HepG2 (cell line): ENCODE results near the gene CCDC9B. TPM values are rescaled to one million over a fixed set of nuclear protein-coding genes. Genes with fewer than 3 reads are reported as not detected.

ENCODE experiments used
- CEBPG ChIP-seq: IDR thresholded peaks from 2 replicates; pipeline ENCODE4 v1.6.1; 2016
- CENPBD1 ChIP-seq: sonication (generic); formaldehyde crosslinking; IDR thresholded peaks from 2 replicates; pipeline ENCODE4 v1.8.0; 2022; ENCODE audit warnings: missing genetic modification reagents, low read depth, mild to moderate bottlenecking, borderline replicate concordance
- CSRNP2 ChIP-seq: sonication (generic); formaldehyde crosslinking; conservative IDR thresholded peaks from 2 replicates; pipeline ENCODE4 v1.8.0; 2022; ENCODE audit warnings: low read depth, missing genetic modification reagents
- FOXK1 ChIP-seq: sonication (generic); formaldehyde crosslinking; IDR thresholded peaks from 2 replicates; pipeline ENCODE4 v1.4.0; 2020; ENCODE audit warnings: low read depth, missing genetic modification reagents, borderline replicate concordance
- FOXP4 ChIP-seq: sonication (generic); formaldehyde crosslinking; IDR thresholded peaks from 2 replicates; pipeline ENCODE4 v1.4.0; 2020; ENCODE audit warnings: missing genetic modification reagents
- GABPB1 ChIP-seq: IDR thresholded peaks from 2 replicates; pipeline ENCODE4 v1.6.1; 2016; ENCODE audit warnings: mild to moderate bottlenecking, missing genetic modification reagents, moderate library complexity, missing compliant biosample characterization
- GATAD2A ChIP-seq: IDR thresholded peaks from 2 replicates; pipeline ENCODE4 v1.6.1; 2016
- GMEB1 ChIP-seq: sonication (generic); formaldehyde crosslinking; IDR thresholded peaks from 2 replicates; pipeline ENCODE4 v1.5.1; 2020; ENCODE audit warnings: missing genetic modification reagents, mild to moderate bottlenecking, borderline replicate concordance
- HNRNPLL ChIP-seq: fragments of 200-400 bp; formaldehyde crosslinking; IDR thresholded peaks from 2 replicates; pipeline ENCODE4 v1.6.1; 2017; ENCODE audit warnings: mild to moderate bottlenecking, low read depth, low read length; ENCODE audit not compliant: poor library complexity, severe bottlenecking
- IKZF5 ChIP-seq: IDR thresholded peaks from 2 replicates; pipeline ENCODE4 v1.6.1; 2018; ENCODE audit warnings: missing genetic modification reagents, mild to moderate bottlenecking, missing compliant biosample characterization
- SALL2 ChIP-seq: sonication (generic); formaldehyde crosslinking; IDR thresholded peaks from 2 replicates; pipeline ENCODE4 v1.8.1; 2023; ENCODE audit warnings: mild to moderate bottlenecking, missing genetic modification reagents, inconsistent platforms
- SOX5 ChIP-seq: IDR thresholded peaks from 2 replicates; pipeline ENCODE4 v1.6.1; 2016; ENCODE audit warnings: borderline replicate concordance
- ZBTB34 ChIP-seq: sonication (generic); formaldehyde crosslinking; IDR thresholded peaks from 2 replicates; pipeline ENCODE4 v1.8.0; 2022; ENCODE audit warnings: mild to moderate bottlenecking, missing genetic modification reagents
- ZFP90 ChIP-seq: sonication (generic); formaldehyde crosslinking; IDR thresholded peaks from 2 replicates; pipeline ENCODE4 v1.8.0; 2022; ENCODE audit warnings: missing genetic modification reagents, mild to moderate bottlenecking, inconsistent platforms, borderline replicate concordance
- ZMAT3 ChIP-seq: sonication (generic); formaldehyde crosslinking; conservative IDR thresholded peaks from 2 replicates; pipeline ENCODE4 v1.7.0; 2021; ENCODE audit warnings: missing genetic modification reagents
- ZNF281 ChIP-seq: sonication (generic); formaldehyde crosslinking; IDR thresholded peaks from 2 replicates; pipeline ENCODE4 v1.4.0; 2020; ENCODE audit warnings: missing genetic modification reagents, borderline replicate concordance
- ZNF792 ChIP-seq: IDR thresholded peaks from 2 replicates; pipeline ENCODE4 v1.6.1; 2016
- polyA plus RNA-seq, 8 experiments: library from polyadenylated mRNA; depleted of rRNA in 3 of 8; stranded (reverse) in 7 of 8; unstranded in 1 of 8; fragments of >200 nt; fragmentation: Illumina TruSeq in 4 of 8; extraction: Trizol in 4 of 8; gene quantifications; 2 replicates each; pipeline versions ENCODE4 v1.2.1 to v1.2.3, GENCODE V29; 2011 to 2016; ENCODE audit warnings: low read depth in 4 of 8, missing spikeins in 1 of 8, mixed read lengths in 1 of 8; ENCODE audit not compliant: insufficient read depth in 1 of 8
- total RNA-seq, 5 experiments: library from RNA; depleted of rRNA; stranded (reverse); fragments of >200 nt; fragmentation: Illumina TruSeq; extraction: Trizol; gene quantifications; 2 replicates each; pipeline ENCODE4 v1.2.3, GENCODE V29; 2016; ENCODE audit warnings: low read depth in 1 of 5

CCDC9B gene
- total and polyA plus RNA-seq, 2 of the 13 experiments (the other 11 are each of a cell fraction or from before 2014, with no cell fraction given) = 0.98 to 1.6 TPM

GRCh38 chr15:40340740-40341400, at the start of gene CCDC9B (continued):
- TF ChIP-seq CENPBD1 (no peak), GABPB1 (CRISPR knock-in tag) (peak; percentile 45; the same call in 1 of the 2 replicates), CEBPG (CRISPR knock-in tag) (peak; percentile 54; the same call in 1 of the 2 replicates), FOXK1 (CRISPR knock-in tag) (0 out of 2 replicates have a peak, but pooled peaks have one; percentile 14), CSRNP2 (CRISPR knock-in tag) (no peak), ZNF792 (CRISPR knock-in tag) (0 out of 2 replicates have a peak, but pooled peaks have one; percentile 32), GATAD2A (CRISPR knock-in tag) (peak; percentile 62), ZNF281 (CRISPR knock-in tag) (peak; percentile 57; the same call in 1 of the 2 replicates), IKZF5 (CRISPR knock-in tag) (0 out of 2 replicates have a peak, but pooled peaks have one; percentile 25), FOXP4 (CRISPR knock-in tag) (0 out of 2 replicates have a peak, but pooled peaks have one; percentile 19), SOX5 (CRISPR knock-in tag) (peak; percentile 43; the same call in 1 of the 2 replicates), ZBTB34 (CRISPR knock-in tag) (no peak), SALL2 (CRISPR knock-in tag) (peak; percentile 71; the same call in 1 of the 2 replicates), GMEB1 (CRISPR knock-in tag) (0 out of 2 replicates have a peak, but pooled peaks have one; percentile 18), HNRNPLL (no peak), ZMAT3 (CRISPR knock-in tag) (0 out of 2 replicates have a peak, but pooled peaks have one; percentile 13), ZFP90 (peak; percentile 39; the same call in 1 of the 2 replicates)
